NCI-H2196 treated with DMSO at 0.1 percent for 48 hours (cell line): ENCODE results near the gene ATOSB.

ENCODE experiments used
- DNase-seq: peaks from one replicate; lab custom pipeline; 2025; ENCODE audit not compliant: unreplicated experiment; lab: John Stamatoyannopoulos, UW

The ATOSB gene

GRCh38 chr9:35114113-35114839 is 1.4 kb downstream of the ATOSB start:
- peak; percentile 83 for DNase-seq

- no peak for DNase-seq
Measured at GRCh38 chr9:35112257-35113020, 3.2 kb downstream of the ATOSB start.

GRCh38 chr9:35111001-35111933 is 4.4 kb downstream of the ATOSB start:
- DNase-seq, result peak; percentile 95

GRCh38 chr9:35110327-35110761 is 5.3 kb downstream of the ATOSB start:
- DNase-seq, result no peak

- no peak for DNase-seq
Measured at GRCh38 chr9:35108946-35109575, 6.6 kb downstream of the ATOSB start.

- no peak for DNase-seq
Measured at GRCh38 chr9:35108461-35108860, 7.2 kb downstream of the ATOSB start.

- DNase-seq, result no peak
Measured at GRCh38 chr9:35107297-35108290, 8.1 kb downstream of the ATOSB start.

GRCh38 chr9:35106343-35106730 is 9.3 kb downstream of the ATOSB start:
- no peak for DNase-seq

GRCh38 chr9:35105571-35106342 is 9.9 kb downstream of the ATOSB start:
- DNase-seq, result no peak

- no peak for DNase-seq
Measured at GRCh38 chr9:35105126-35105525, 10.5 kb downstream of the ATOSB start.

GRCh38 chr9:35104586-35104985 is 11.1 kb downstream of the ATOSB start:
- DNase-seq, result no peak

GRCh38 chr9:35103660-35104191 is 11.9 kb downstream of the ATOSB start:
- no peak for DNase-seq

- DNase-seq, result peak; percentile 98
Measured at GRCh38 chr9:35102769-35103659, 12.6 kb downstream of the ATOSB start, which contains the start of gene STOML2. Gene STOML2 (minus strand): TSS chr9:35103131. CDS start chr9:35103094, 37 bp downstream.

- no peak for DNase-seq
Measured at GRCh38 chr9:35102465-35102768, 13.2 kb downstream of the ATOSB start.

- no peak for DNase-seq
Measured at GRCh38 chr9:35097573-35097972, 18.1 kb downstream of the ATOSB start.

- peak; percentile 85 for DNase-seq
Measured at GRCh38 chr9:35096035-35096849, 19.4 kb downstream of the ATOSB start, which contains the start of gene PIGO. Gene PIGO (minus strand): TSS chr9:35096591. CDS start chr9:35095565, 1,026 bp downstream.

- DNase-seq, result no peak
Measured at GRCh38 chr9:35091536-35091935, 24.1 kb downstream of the ATOSB start.
